Liver (tissue), 9 donors: ENCODE data around the gene KIAA0753. TPM values are rescaled to one million over a fixed set of nuclear protein-coding genes. Genes with fewer than 3 reads are reported as not detected.

Source experiments
- DNase-seq: peaks from one replicate; pipeline ENCODE4 v3.0.0-alpha.2; 2017; ENCODE audit warnings: low spot score
- H3K27ac ChIP-seq, 2 donors: one replicate each; pipeline ENCODE4 v1.7.0; 2013; ENCODE audit warnings: inconsistent platforms in 2 of 2, low read length in 2 of 2, control low read depth in 1 of 2, low read depth in 1 of 2, mild to moderate bottlenecking in 1 of 2
- H3K27me3 ChIP-seq, 4 donors: one replicate each; pipeline versions ENCODE4 v1.6.1 to v1.7.0; 2013; ENCODE audit warnings: low read length in 3 of 4, inconsistent platforms in 1 of 4, mild to moderate bottlenecking in 1 of 4, moderate library complexity in 1 of 4; ENCODE audit not compliant: control insufficient read depth in 4 of 4, insufficient read depth in 4 of 4
- H3K36me3 ChIP-seq, 4 donors: one replicate each; pipeline versions ENCODE4 v1.6.1 to v1.7.0; 2013; ENCODE audit warnings: low read length in 3 of 4, mild to moderate bottlenecking in 3 of 4, low read depth in 1 of 4, moderate library complexity in 1 of 4; ENCODE audit not compliant: control insufficient read depth in 4 of 4, insufficient read depth in 3 of 4
- H3K4me1 ChIP-seq, 4 donors: one replicate each; pipeline versions ENCODE4 v1.6.1 to v1.7.0; 2013; ENCODE audit warnings: low read length in 3 of 4, mild to moderate bottlenecking in 3 of 4, moderate library complexity in 1 of 4; ENCODE audit not compliant: control insufficient read depth in 4 of 4, insufficient read depth in 4 of 4
- H3K4me3 ChIP-seq, 3 donors: one replicate each; pipeline versions ENCODE4 v1.6.1 to v1.7.0; 2013; ENCODE audit warnings: low read length in 3 of 3, control low read depth in 1 of 3, low read depth in 1 of 3, mild to moderate bottlenecking in 1 of 3
- H3K9ac ChIP-seq, 2 donors: one replicate each; pipeline ENCODE4 v1.7.0; 2013; ENCODE audit warnings: low read length in 2 of 2, mild to moderate bottlenecking in 2 of 2, moderate library complexity in 2 of 2, control low read depth in 1 of 2, low read depth in 1 of 2
- H3K9me3 ChIP-seq, 4 donors: one replicate each; pipeline versions ENCODE4 v1.6.1 to v1.7.0; 2013; ENCODE audit warnings: low read length in 3 of 4; ENCODE audit not compliant: control insufficient read depth in 4 of 4
- ATF3 ChIP-seq: IDR thresholded peaks from 2 replicates; pipeline ENCODE4 v1.6.1; 2016; ENCODE audit warnings: antibody characterized with exemption
- CTCF ChIP-seq: fragments of 150-350 bp; IDR thresholded peaks from 2 replicates; pipeline ENCODE4 v1.5.1; 2017; ENCODE audit warnings: improper control_type of control experiment, low read depth, low read length; ENCODE audit not compliant: missing input control
- EGR1 ChIP-seq, 2 donors: IDR thresholded peaks; 2 replicates each; pipeline ENCODE4 v1.6.1; 2016 to 2018; ENCODE audit warnings: antibody characterized with exemption in 2 of 2, low read depth in 2 of 2
- FOXA1 ChIP-seq: IDR thresholded peaks from 2 replicates; pipeline ENCODE4 v1.6.1; 2016; ENCODE audit warnings: antibody characterized with exemption
- FOXA2 ChIP-seq: IDR thresholded peaks from 2 replicates; pipeline ENCODE4 v1.6.1; 2016; ENCODE audit warnings: antibody characterized with exemption
- GABPA ChIP-seq, 2 donors: IDR thresholded peaks in 1 of 2; conservative IDR thresholded peaks in 1 of 2; 2 replicates each; pipeline ENCODE4 v1.6.1; 2016; ENCODE audit warnings: antibody characterized with exemption in 2 of 2, mild to moderate bottlenecking in 1 of 2, moderate library complexity in 1 of 2
- HNF4A ChIP-seq, 2 donors: conservative IDR thresholded peaks; 2 replicates each; pipeline ENCODE4 v1.6.1; 2016; ENCODE audit warnings: antibody characterized with exemption in 2 of 2, mild to moderate bottlenecking in 2 of 2
- JUND ChIP-seq, 2 donors: IDR thresholded peaks; 2 replicates each; pipeline ENCODE4 v1.6.1; 2016; ENCODE audit warnings: antibody characterized with exemption in 2 of 2
- MAX ChIP-seq: IDR thresholded peaks from 2 replicates; pipeline ENCODE4 v1.6.1; 2016; ENCODE audit warnings: antibody characterized with exemption
- NR2F2 ChIP-seq: IDR thresholded peaks from 2 replicates; pipeline ENCODE4 v1.6.1; 2016; ENCODE audit warnings: antibody characterized with exemption
- RAD21 ChIP-seq, 2 donors: IDR thresholded peaks; 2 replicates each; pipeline ENCODE4 v1.6.1; 2016; ENCODE audit warnings: antibody characterized with exemption in 2 of 2, mild to moderate bottlenecking in 2 of 2
- REST ChIP-seq: IDR thresholded peaks from 2 replicates; pipeline ENCODE4 v1.6.1; 2016; ENCODE audit warnings: antibody characterized with exemption, mild to moderate bottlenecking
- RXRA ChIP-seq, 2 donors: IDR thresholded peaks; 2 replicates each; pipeline ENCODE4 v1.6.1; 2017 to 2018; ENCODE audit warnings: antibody characterized with exemption in 2 of 2, mild to moderate bottlenecking in 1 of 2
- SP1 ChIP-seq: IDR thresholded peaks from 2 replicates; pipeline ENCODE4 v1.6.1; 2018; ENCODE audit warnings: antibody characterized with exemption, mild to moderate bottlenecking
- TAF1 ChIP-seq: conservative IDR thresholded peaks from 2 replicates; pipeline ENCODE4 v1.6.1; 2016; ENCODE audit warnings: antibody characterized with exemption, mild to moderate bottlenecking
- YY1 ChIP-seq: IDR thresholded peaks from 2 replicates; pipeline ENCODE4 v1.6.1; 2016; ENCODE audit warnings: antibody characterized with exemption, mild to moderate bottlenecking
- WGBS: extraction: QIAGEN DNeasy Blood & Tissue Kit; methylation state at CpG from one replicate; pipeline ENCODE4 v1.1.7; 2013; 5-methylcytosine and 5-hydroxymethylcytosine counted together
- polyA plus RNA-seq, 2 donors: library from polyadenylated mRNA; stranded (reverse) in 1 of 2; unstranded in 1 of 2; fragments of 200-250 nt in 1 of 2; fragments of >200 nt in 1 of 2; fragmentation: Nextera tagmentation in 1 of 2; extraction: Ambion mirVana in 1 of 2; gene quantifications; one replicate each; pipeline versions ENCODE4 v1.2.1 to v1.2.3, GENCODE V29; 2013 to 2015
- total RNA-seq, 2 donors: library from RNA; depleted of rRNA; stranded (reverse); fragments of >200 nt; gene quantifications; one replicate each; pipeline ENCODE4 v1.2.3, GENCODE V29; 2014
- donor health status: healthy.
- donor health status: healthy.
- donor health status: healthy.
- donor health status: healthy.
- donor health status: healthy.

KIAA0753 gene
- total and polyA plus RNA-seq, 4 donors, result 2.0 to 5.9 (median 3.0) TPM

GRCh38 chr17:6591599-6592158, 48.8 kb downstream of the KIAA0753 start:
- DNase-seq, result no peak
- H3K9ac ChIP-seq, result no peak overlapping the region
- peaks cover 2 to 43% (median 27%) of the 10 kb centered on the region in 4 donors for H3K36me3 ChIP-seq
- no peak overlapping the region for H3K27ac ChIP-seq
- no peak for TF ChIP-seq REST
- no peak for TF ChIP-seq ATF3
- TF ChIP-seq EGR1 (IDR thresholded peaks at IDR 0.05; ENCODE audit: low read depth in 2 of 2), result no peak
- TF ChIP-seq HNF4A (conservative IDR thresholded peaks at IDR 0.05), result no peak
- no peak for TF ChIP-seq YY1
- no peak for TF ChIP-seq SP1
- TF ChIP-seq RXRA (IDR thresholded peaks at IDR 0.05), result no peak
- no peak for TF ChIP-seq JUND (IDR thresholded peaks at IDR 0.05)
- TF ChIP-seq RAD21 (IDR thresholded peaks at IDR 0.05), result no peak
- no peak for TF ChIP-seq MAX
- no peaks in the 10 kb centered on the region for H3K9me3 ChIP-seq
- H3K4me1 ChIP-seq, result no peaks in the 10 kb centered on the region
- no peaks in the 10 kb centered on the region for H3K27me3 ChIP-seq
- H3K4me3 ChIP-seq, result no peak overlapping the region
- 81% methylated on average over 7 of the region's 7 CpGs for WGBS

- peaks cover 2 to 36% (median 30%) of the 10 kb centered on the region in 4 donors for H3K36me3 ChIP-seq
- H3K9me3 ChIP-seq, result peaks cover 0 to 3% (median 0%) of the 10 kb centered on the region in 4 donors
- H3K9ac ChIP-seq, result no peak overlapping the region
- no peak overlapping the region for H3K4me3 ChIP-seq
- no peaks in the 10 kb centered on the region for H3K27me3 ChIP-seq
- no peak for DNase-seq
- no peaks in the 10 kb centered on the region for H3K4me1 ChIP-seq
- no peak for TF ChIP-seq REST
- no peak for TF ChIP-seq TAF1
- no peak for TF ChIP-seq NR2F2
- no peak for TF ChIP-seq FOXA1
- no peak for TF ChIP-seq CTCF
- TF ChIP-seq FOXA2, result no peak
- TF ChIP-seq RXRA (IDR thresholded peaks at IDR 0.05), result no peak
- TF ChIP-seq YY1, result no peak
- TF ChIP-seq GABPA (IDR thresholded peaks at IDR 0.05 in 1 of 2, conservative IDR thresholded peaks at IDR 0.05 in 1 of 2), result no peak
- TF ChIP-seq HNF4A (conservative IDR thresholded peaks at IDR 0.05), result no peak
- TF ChIP-seq SP1, result no peak
- no peak for TF ChIP-seq RAD21 (IDR thresholded peaks at IDR 0.05)
- no peak for TF ChIP-seq MAX
- no peak for TF ChIP-seq JUND (IDR thresholded peaks at IDR 0.05)
- no peak for TF ChIP-seq EGR1 (IDR thresholded peaks at IDR 0.05; ENCODE audit: low read depth in 2 of 2)
- H3K27ac ChIP-seq, result no peak overlapping the region
- 95% methylated on average over 15 of the region's 15 CpGs for WGBS
Measured at GRCh38 chr17:6589266-6589946, 51.1 kb downstream of the KIAA0753 start.
